GM19193 (cell line): ENCODE results near the gene SACM1L.

Experiments used
- POLR2A ChIP-seq: IDR thresholded peaks from 4 replicates; pipeline ENCODE4 v1.6.1; 2011; ENCODE audit not compliant: insufficient read depth, insufficient read length; ENCODE audit errors: extremely low read depth

The SACM1L gene

GRCh38 chr3:45741742-45742460, 52.7 kb downstream of the SACM1L start:
- no peak for TF ChIP-seq POLR2A

GRCh38 chr3:45742461-45743089, 53.4 kb downstream of the SACM1L start:
- TF ChIP-seq POLR2A = no peak

- TF ChIP-seq POLR2A = no peak
These were observed 57.1 kb downstream of the SACM1L start for GRCh38 chr3:45746165-45746776.

- TF ChIP-seq POLR2A = no peak
These were observed 57.8 kb downstream of the SACM1L start for GRCh38 chr3:45746777-45747622.

GRCh38 chr3:45748068-45748467, 58.9 kb downstream of the SACM1L start:
- no peak for TF ChIP-seq POLR2A

- TF ChIP-seq POLR2A = no peak
These were observed 60.7 kb downstream of the SACM1L start for GRCh38 chr3:45749880-45750279.

- TF ChIP-seq POLR2A = no peak
These were observed 62.5 kb downstream of the SACM1L start for GRCh38 chr3:45751537-45752242.

- no peak for TF ChIP-seq POLR2A
These were observed 63.9 kb downstream of the SACM1L start for GRCh38 chr3:45753095-45753494.

- TF ChIP-seq POLR2A = no peak
These were observed 65.3 kb downstream of the SACM1L start for GRCh38 chr3:45754461-45754860.

- no peak for TF ChIP-seq POLR2A
These were observed 66.9 kb downstream of the SACM1L start for GRCh38 chr3:45756055-45756454.

- TF ChIP-seq POLR2A = no peak
These were observed 69.7 kb downstream of the SACM1L start for GRCh38 chr3:45758871-45759270.

- TF ChIP-seq POLR2A = no peak
These were observed 70.7 kb downstream of the SACM1L start for GRCh38 chr3:45759851-45760250.

GRCh38 chr3:45760878-45761711, 71.9 kb downstream of the SACM1L start:
- no peak for TF ChIP-seq POLR2A

- TF ChIP-seq POLR2A = no peak
These were observed 72.6 kb downstream of the SACM1L start for GRCh38 chr3:45761831-45762230.
